ENCODE results near the gene NEO1. TPM values are rescaled to one million over a fixed set of nuclear protein-coding genes. Genes with fewer than 3 reads are reported as not detected.

NEO1 gene
- total and polyA plus RNA-seq, 9 of the 15 experiments (the other 6 are each of a cell fraction or from before 2014, with no cell fraction given), result 0.08 to 1.7 (median 0.48) TPM

- TF ChIP-seq ZNF280A (IDR thresholded peaks at IDR 0.05; ENCODE audit: low read depth, partially characterized antibody), result no peak
- TF ChIP-seq SRSF9 (IDR thresholded peaks at IDR 0.05; ENCODE audit: borderline replicate concordance, low read depth, low read length), result no peak
- peak; percentile 74 to 90 (median 77) for TF ChIP-seq CTCF (IDR thresholded peaks at IDR 0.05 in 2 of 3, conservative IDR thresholded peaks at IDR 0.05 in 1 of 3; ENCODE audit: insufficient read depth in 2 of 3, low read depth in 1 of 3, low read length in 3 of 3)
- 0 out of 2 replicates have a peak, but pooled peaks have one; percentile 39 for TF ChIP-seq DEAF1 (CRISPR knock-in tag; IDR thresholded peaks at IDR 0.05)
Measured at GRCh38 chr15:73240866-73241499, 188.7 kb downstream of the NEO1 start (continued).
